Esophagus muscularis mucosa (tissue), 4 donors: Measurements from ENCODE around the gene MYO9B.

Experiments used
- EP300 ChIP-seq: sonication (generic); formaldehyde crosslinking; IDR thresholded peaks from one replicate; pipeline ENCODE4 v1.6.1; 2017; ENCODE audit warnings: antibody characterized with exemption
- POLR2A ChIP-seq: fragments of 450-650 bp; IDR thresholded peaks from one replicate; pipeline ENCODE4 v1.6.1; 2017; ENCODE audit warnings: antibody characterized with exemption, moderate library complexity, mild to moderate bottlenecking, low read depth
- POLR2AphosphoS5 ChIP-seq, 2 donors: sonication (generic); formaldehyde crosslinking; IDR thresholded peaks; one replicate each; pipeline ENCODE4 v1.6.1; 2017; ENCODE audit warnings: antibody characterized with exemption in 2 of 2
- TF ChIP-seq, protein P1 (sequence below), 3 experiments: fragments of 200-600 bp in 2 of 3; fragments of 450-650 bp in 1 of 3; sonication (generic) in 2 of 3; IDR thresholded peaks; one replicate each; pipeline ENCODE4 v1.5.1; 2017 to 2019; ENCODE audit warnings: antibody characterized with exemption in 3 of 3, mild to moderate bottlenecking in 2 of 3, moderate library complexity in 1 of 3

DNA sequence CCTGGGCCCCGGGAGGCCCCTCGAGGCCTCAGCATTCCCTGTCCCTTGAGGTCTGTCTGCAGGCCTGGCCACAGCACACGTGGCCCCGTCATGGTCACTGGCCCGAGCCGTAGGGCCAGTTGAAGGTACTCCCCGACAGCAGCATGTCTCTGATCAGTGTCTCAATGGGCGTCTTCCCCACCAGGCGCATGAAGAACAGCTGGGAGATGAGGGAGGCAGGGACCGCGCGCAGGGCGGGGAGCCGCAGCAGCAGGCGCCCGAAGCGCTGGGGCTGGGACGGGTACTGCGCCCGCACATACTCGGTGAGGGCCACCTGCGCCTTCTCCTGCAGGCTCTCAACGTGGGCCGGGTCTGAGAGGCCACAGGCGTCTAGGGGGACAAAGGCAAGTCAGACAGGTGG is 156.7 kb downstream of the MYO9B start:
- TF ChIP-seq POLR2AphosphoS5 (IDR thresholded peaks at IDR 0.05) (no peak), POLR2A (no peak), EP300 (no peak)
- TF ChIP-seq, protein P1, sequence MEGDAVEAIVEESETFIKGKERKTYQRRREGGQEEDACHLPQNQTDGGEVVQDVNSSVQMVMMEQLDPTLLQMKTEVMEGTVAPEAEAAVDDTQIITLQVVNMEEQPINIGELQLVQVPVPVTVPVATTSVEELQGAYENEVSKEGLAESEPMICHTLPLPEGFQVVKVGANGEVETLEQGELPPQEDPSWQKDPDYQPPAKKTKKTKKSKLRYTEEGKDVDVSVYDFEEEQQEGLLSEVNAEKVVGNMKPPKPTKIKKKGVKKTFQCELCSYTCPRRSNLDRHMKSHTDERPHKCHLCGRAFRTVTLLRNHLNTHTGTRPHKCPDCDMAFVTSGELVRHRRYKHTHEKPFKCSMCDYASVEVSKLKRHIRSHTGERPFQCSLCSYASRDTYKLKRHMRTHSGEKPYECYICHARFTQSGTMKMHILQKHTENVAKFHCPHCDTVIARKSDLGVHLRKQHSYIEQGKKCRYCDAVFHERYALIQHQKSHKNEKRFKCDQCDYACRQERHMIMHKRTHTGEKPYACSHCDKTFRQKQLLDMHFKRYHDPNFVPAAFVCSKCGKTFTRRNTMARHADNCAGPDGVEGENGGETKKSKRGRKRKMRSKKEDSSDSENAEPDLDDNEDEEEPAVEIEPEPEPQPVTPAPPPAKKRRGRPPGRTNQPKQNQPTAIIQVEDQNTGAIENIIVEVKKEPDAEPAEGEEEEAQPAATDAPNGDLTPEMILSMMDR (IDR thresholded peaks at IDR 0.05): no peak
